Stimulated activated CD8-positive, alpha-beta memory T cell treated with anti-CD3 and anti-CD28 coated beads, Interleukin-4, amount 100 ng/mL, for 48 hours (primary cell): Measurements from ENCODE around the gene TBC1D14.
"Not testable (repeated sequence)": the region's sequence is repeated elsewhere in the genome, so short reads cannot be mapped to it uniquely, and the experiment has no call there.

Experiments used
- DNase-seq: peaks from one replicate; pipeline ENCODE4 v3.0.0-alpha.2; 2020

Gene TBC1D14

GRCh38 chr4:6909113-6909969 lies at the start of gene TBC1D14:
Gene TBC1D14 (plus strand): TSS chr4:6909826. CDS start chr4:6923390, 13,564 bp downstream.
- DNase-seq = peak; percentile 86

GRCh38 chr4:6868386-6868785 lies 41.2 kb upstream of the TBC1D14 start:
- DNase-seq = no peak

GRCh38 chr4:6869944-6870343 lies 39.7 kb upstream of the TBC1D14 start:
- no peak for DNase-seq

- DNase-seq = no peak
Observed at GRCh38 chr4:6873291-6873690, 36.3 kb upstream of the TBC1D14 start.

- DNase-seq = peak; percentile 90
Observed at GRCh38 chr4:6873792-6874461, 35.7 kb upstream of the TBC1D14 start.

GRCh38 chr4:6874981-6875380 lies 34.6 kb upstream of the TBC1D14 start:
- no peak for DNase-seq

- no peak for DNase-seq
Observed at GRCh38 chr4:6875431-6875831, 34.2 kb upstream of the TBC1D14 start.

- DNase-seq = no peak
Observed at GRCh38 chr4:6876440-6876839, 33.2 kb upstream of the TBC1D14 start.

GRCh38 chr4:6877067-6877466 lies 32.6 kb upstream of the TBC1D14 start:
- no peak for DNase-seq

GRCh38 chr4:6878451-6879059 lies 31.1 kb upstream of the TBC1D14 start:
- DNase-seq = no peak

GRCh38 chr4:6880691-6881090 lies 28.9 kb upstream of the TBC1D14 start:
- no peak for DNase-seq

- DNase-seq = no peak
Observed at GRCh38 chr4:6881908-6882307, 27.7 kb upstream of the TBC1D14 start.

GRCh38 chr4:6884341-6884870 lies 25.2 kb upstream of the TBC1D14 start:
- no peak for DNase-seq

GRCh38 chr4:6885953-6886557 lies 23.6 kb upstream of the TBC1D14 start:
- DNase-seq = peak; percentile 25

GRCh38 chr4:6886886-6887285 lies 22.7 kb upstream of the TBC1D14 start:
- peak; percentile 7 for DNase-seq

GRCh38 chr4:6887591-6888371 lies 21.8 kb upstream of the TBC1D14 start:
- peak; percentile 21 for DNase-seq

- peak; percentile 18 for DNase-seq
Observed at GRCh38 chr4:6888506-6889071, 21.0 kb upstream of the TBC1D14 start.

- peak; percentile 17 for DNase-seq
Observed at GRCh38 chr4:6889101-6889735, 20.4 kb upstream of the TBC1D14 start.

- peak; percentile 19 for DNase-seq
Observed at GRCh38 chr4:6889736-6890324, 19.8 kb upstream of the TBC1D14 start.

- no peak for DNase-seq
Observed at GRCh38 chr4:6890358-6890757, 19.3 kb upstream of the TBC1D14 start.

GRCh38 chr4:6890971-6891370 lies 18.7 kb upstream of the TBC1D14 start:
- DNase-seq = not testable (repeated sequence)
